HG03460 (cell line): Measurements from ENCODE around the gene NIPAL3.
"Not testable (repeated sequence)": the region's sequence is repeated elsewhere in the genome, so short reads cannot be mapped to it uniquely, and the experiment has no call there.

Source experiments
- ATAC-seq: cut with Tn5 transposase; IDR thresholded peaks from one replicate; pipeline ENCODE4 v1.9.1; 2021; ENCODE audit not compliant: unreplicated experiment

Gene NIPAL3

GRCh38 chr1:24454673-24455072 is 39.1 kb downstream of the NIPAL3 start:
- ATAC-seq = no peak

DNA sequence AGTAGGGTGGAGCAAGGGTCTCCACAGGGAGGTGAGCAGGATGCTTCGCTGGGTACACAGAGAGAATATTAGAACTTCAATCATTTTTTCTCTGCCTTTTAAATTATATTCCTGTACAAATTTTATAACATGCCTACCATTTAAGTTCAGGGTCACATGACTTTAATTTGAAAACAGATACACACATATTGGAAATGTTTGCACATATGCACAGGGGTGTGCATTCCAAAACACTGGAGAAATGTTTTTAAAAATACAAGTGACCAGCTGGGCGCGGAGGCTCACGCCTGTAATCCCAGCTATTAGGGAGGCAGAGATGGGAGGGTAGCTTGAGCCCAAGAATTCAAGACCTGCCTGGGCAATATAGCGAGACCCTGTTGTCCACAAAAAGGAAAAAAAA is 39.7 kb downstream of the NIPAL3 start:
- ATAC-seq = no peak

DNA sequence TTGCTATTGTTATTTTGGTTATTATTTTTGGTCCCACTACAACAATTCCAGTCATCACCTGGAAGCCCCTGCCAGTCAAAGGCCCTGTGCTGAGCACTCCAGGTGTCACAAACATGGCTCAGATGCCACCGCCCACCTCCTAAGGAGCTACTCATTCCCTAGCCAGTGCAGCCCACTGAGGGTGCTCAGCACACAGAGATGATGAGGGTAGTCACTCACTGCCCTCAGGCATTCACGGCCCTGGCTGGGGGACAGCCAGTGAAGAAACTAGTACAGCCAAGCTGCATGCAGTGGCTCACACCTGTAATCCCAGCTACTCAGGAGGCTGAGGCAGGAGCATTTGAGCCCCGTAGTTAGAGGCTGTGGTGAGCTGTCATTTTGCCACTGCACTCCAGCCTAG is 42.3 kb downstream of the NIPAL3 start:
- ATAC-seq = no peak

- ATAC-seq = no peak
Measured at GRCh38 chr1:24459551-24460266, 44.1 kb downstream of the NIPAL3 start.

GRCh38 chr1:24462128-24462527 is 46.5 kb downstream of the NIPAL3 start:
- not testable (repeated sequence) for ATAC-seq

- ATAC-seq = no peak
Measured at GRCh38 chr1:24463776-24464735, 48.5 kb downstream of the NIPAL3 start.

DNA sequence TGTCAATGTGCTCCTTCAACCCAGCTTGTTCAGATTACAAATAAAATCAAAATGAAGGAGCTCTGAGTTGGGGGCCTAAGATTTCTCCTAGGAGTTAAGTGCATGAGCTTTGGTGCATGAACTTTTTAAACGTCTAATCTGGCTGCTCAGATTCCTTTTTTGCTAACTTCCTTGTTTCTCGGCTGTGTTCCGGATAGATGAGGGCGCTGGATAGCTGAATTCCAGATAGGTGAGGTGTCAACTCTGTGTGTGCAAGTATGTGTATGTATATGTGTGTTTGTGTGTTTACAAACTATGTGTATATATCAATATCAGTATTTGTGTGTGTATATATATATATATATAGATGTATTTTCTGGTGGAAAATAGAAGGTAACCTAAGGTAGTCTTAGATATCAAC is 49.5 kb downstream of the NIPAL3 start:
- no peak for ATAC-seq

- ATAC-seq = no peak
Measured at GRCh38 chr1:24465638-24466037, 50.0 kb downstream of the NIPAL3 start.

GRCh38 chr1:24468685-24469316 is 53.2 kb downstream of the NIPAL3 start:
- ATAC-seq = no peak

GRCh38 chr1:24470592-24470991 is 55.0 kb downstream of the NIPAL3 start:
- ATAC-seq = no peak

GRCh38 chr1:24472527-24473251 is 57.1 kb downstream of the NIPAL3 start:
- no peak for ATAC-seq

- no peak for ATAC-seq
Measured at GRCh38 chr1:24474193-24474592, 58.6 kb downstream of the NIPAL3 start.

GRCh38 chr1:24475700-24476099 is 60.1 kb downstream of the NIPAL3 start:
- no peak for ATAC-seq

GRCh38 chr1:24476571-24476970 is 61.0 kb downstream of the NIPAL3 start:
- ATAC-seq = no peak

GRCh38 chr1:24477309-24477708 is 61.7 kb downstream of the NIPAL3 start:
- ATAC-seq = no peak

DNA sequence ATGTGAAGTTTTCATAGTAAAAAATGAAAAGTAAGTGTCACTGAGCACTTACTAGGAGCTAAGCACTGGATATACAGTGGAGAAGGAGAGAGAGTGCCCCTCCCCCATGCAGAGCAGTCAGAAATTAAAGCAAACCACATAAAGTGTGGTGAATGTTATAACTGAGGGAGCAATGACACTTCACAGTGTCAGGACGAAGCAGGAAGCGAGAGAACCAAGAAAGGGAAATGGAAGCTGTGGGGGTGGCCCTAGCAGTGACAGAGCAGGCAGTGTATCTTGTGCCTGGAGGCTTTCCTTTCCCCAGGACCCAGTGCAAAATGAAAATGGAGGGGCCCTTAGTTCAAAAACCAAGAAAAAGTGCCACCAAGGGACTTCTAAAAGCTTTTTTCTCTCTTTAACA is 65.5 kb downstream of the NIPAL3 start:
- no peak for ATAC-seq

DNA sequence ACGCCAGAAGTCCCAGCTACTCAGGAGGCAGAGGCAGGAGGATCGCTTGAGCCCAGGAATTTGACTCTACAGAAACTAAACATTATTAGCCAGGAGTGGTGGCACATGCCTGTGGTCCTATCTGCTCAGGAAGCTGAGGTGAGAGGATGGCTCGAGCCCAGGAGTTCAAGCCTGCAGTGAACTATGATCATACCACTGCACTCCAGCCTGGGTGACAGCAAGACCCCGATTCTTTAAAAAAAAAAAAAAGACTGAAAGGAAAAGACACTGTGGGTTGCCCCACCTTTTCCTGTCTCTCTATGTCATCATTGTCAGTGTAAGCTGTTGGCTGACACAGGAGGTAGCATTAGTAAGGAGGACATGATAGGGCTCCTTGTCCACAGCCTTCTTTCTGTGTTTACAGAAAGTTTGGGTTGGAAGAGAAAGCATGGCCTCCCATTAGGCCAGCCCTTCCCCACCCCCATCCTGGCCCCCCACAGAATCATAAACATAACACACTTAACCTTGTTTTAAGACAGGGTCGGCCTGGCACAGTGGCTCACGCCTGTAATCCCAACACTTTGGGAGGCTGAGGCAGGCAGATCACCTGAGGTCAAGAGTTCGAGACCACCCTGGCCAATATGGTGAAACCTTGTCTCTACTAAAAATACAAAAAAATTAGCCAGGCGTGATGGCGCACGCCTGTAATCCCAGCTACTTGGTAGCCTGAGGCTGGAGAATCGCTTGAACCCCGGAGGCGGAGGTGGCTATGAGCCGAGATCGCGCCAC is 66.4 kb downstream of the NIPAL3 start:
- ATAC-seq = no peak

- no peak for ATAC-seq
Measured at GRCh38 chr1:24483441-24483840, 67.8 kb downstream of the NIPAL3 start.

DNA sequence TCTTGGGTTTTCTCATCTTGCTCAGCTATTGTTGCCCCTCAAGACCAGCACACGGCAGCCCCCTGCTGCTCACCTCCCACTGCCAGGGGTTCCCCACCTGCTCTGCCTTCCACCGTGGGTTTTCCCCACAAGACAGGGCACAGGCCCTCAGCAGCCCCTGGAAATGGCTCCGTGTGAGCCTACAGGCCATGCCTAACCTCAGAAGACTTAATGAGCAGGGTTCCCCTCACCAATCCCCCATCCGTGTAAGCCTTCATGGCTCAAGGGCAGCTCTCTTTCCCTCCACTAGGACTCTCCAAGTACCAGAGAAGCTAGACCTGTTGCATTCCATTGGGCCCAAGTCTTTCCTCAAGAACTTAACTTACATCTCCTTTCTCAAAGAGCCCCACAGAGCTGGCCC is 68.6 kb downstream of the NIPAL3 start:
- no peak for ATAC-seq

DNA sequence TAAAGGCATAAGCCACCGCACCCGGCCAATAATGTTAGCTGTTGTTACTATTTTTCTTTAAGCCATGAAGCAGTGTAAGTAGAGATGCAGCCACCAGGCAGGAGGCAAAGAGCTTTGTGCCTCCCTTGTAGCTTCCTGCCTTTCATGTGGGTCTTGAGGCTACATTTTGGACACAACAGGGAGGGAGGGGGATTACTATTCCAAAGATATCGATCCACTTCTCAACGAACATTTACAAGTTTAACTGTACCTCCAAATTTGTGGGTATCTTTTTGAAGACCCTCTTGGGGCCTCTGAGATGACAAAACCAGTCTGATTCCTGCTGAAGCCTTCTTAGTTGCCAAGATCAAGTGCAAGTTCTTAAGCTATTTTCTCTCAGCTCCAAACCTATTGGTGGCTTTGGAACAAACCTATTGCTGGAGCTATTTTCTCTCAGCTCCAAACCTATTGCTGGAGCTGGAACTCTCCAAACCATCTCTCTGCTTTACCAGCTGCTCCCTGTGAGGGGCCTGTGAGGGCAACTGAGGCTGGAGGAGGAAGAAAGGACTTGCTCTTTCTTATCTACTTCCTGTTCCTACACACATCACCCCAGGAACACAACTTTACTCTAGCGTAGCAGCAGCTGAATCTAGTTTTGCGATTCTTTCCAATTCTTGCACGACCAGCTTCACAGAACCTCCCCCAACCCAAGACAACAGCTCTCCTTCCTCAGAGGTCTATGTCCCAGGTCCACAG is 70.9 kb downstream of the NIPAL3 start:
- ATAC-seq = no peak
